ENCODE measurements around the gene VWA5A.
"Not testable (repeated sequence)": the region's sequence is repeated elsewhere in the genome, so short reads cannot be mapped to it uniquely, and the experiment has no call there.

VWA5A gene

DNA sequence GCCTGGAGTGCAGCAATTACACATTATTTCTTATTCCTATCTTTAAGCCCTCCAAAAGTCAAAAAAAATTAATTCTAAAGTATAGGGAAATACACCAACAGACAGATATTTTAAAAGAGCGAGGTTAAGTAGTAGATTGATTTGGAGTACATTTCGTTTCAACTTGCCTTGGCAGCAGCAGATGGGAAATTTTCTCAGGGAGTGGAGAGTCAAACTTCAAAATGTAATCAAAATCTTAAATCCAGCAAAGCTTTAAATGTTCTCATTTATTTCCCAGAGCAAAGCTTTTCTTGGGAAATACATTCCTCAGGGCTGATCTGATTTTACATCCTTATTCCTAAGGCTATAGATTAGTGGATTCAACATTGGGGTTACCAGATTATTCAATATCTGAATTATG, 21.9 kb upstream of the VWA5A start:
- DNase-seq = no peak

DNA sequence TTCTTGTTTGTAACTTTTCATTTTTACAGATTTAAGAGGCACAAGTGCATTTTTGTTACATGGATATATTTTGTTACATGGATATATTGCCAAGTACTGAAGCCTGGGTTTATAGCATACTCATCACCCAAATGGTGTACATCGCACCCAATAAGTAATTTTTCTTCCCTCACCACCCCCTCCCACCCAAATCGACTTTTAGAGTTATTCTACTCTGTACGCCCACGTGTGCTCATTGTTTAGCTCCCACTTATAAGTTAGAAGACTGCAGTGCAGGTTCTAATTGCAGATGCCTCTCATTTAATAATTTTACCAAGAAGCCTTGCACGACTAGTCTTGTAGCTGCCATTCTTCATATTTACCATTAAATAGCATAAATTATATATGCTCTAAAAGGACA, 20.5 kb upstream of the VWA5A start:
- no peak for DNase-seq

DNA sequence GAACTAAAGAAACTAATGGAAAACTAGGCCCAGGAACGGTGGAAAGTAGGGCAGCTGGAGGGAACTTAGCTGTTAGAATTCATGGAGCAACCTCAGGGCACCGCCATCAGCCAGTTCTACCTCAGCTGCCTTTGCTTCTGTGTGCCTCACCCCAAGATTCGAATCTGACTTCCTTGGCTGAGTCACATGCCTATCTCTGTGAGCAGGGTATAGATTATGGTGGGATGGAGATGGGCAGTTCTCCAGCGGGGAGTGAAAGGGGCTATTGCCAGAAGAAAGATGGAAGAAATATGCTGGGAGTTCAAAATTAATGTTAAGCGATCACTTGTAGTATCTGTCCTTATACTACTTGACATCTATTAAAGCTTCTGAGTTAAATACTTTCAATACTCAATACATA, 18.9 kb upstream of the VWA5A start:
- DNase-seq = no peak

DNA sequence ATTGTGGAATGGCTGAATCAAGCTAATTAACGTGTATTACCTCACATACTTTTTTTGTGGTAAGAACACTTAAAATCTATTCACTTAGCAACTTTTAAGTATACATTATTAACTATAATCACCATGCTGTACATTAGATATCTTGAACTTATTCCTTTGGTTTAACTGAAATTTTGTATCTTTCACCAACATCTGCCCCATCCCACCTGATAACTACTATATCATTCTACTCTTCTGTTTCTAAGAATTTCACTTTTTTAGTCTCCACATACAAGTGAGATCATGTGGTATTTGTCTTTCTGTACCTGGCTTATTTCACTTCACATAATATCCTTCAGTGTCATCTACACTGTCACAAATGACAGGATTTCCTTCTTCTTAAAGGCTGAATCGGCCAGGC, 17.1 kb upstream of the VWA5A start:
- DNase-seq = no peak

DNA sequence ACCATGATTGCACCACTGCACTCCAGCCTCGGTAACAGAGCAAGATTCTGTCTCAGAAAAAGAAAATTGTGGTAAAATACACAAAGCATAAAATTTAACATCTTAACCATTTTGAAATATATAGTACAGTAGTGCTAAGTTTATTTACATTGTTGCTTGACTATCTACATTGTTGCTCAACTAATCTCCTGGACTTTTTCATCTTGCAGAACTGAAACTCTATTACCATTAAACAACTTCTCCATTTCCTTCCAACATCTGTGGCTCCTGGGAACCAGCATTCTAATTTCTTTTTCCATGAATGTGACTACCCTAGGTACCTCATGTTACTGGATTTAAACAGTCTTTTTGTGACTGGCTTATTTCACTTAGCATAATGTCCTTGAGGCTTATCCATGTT, 13.5 kb upstream of the VWA5A start:
- no peak for DNase-seq

DNA sequence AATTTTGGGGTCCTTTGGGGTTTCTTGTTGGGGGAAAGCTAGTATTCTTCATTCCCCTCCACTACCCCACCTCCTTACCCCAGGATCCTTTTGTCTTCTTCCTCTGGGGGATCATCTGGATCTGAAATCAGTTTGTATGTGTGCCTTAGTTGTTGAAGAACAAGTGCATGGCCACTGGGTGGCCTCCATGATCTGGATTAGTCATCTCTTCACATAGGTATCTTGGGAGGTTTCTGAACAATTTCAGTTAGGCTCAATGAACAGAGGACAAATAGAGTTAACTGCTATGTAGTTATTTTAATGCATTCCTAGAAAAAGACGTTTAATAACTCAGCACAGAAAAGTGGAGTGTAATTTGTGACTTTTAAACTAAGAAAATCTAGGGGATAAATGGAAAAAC, 7.1 kb upstream of the VWA5A start:
- DNase-seq = peak; percentile 23

DNA sequence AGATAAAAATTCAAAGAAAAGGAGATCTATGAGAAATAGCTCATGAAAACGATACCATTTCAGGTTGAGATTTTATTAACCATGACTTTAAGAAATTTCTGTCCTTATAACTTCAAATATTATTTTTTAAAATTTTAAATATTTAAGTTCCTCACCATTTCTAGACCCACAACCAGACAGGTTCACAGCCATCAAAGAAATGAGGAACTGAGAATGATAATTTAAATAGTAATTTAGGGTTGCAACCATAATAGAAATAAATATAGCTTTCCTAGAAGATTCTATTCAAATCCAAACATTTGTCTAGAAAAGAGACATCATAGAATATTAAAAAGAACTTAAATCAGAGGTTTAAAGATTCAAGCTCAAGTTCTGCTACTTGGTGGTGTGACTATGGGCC, 5.9 kb upstream of the VWA5A start:
- no peak for DNase-seq

DNA sequence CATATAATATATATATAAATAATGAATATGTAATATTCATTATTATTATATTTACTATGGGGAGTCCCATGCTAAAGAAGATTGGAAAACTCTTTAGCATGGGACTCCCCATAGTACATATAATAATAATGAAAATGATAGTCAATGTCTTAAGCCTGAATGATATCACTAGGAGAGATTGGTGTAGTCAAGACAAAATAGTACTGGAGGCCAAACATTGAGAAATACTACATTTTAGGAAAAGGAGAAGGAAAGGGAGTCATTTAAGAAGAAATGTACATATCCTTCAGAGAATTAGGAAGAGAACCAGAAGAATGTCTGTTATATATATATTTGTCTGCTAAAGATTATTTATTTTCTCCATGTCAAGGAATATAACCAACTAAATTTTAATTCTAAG, 5.0 kb upstream of the VWA5A start:
- no peak for DNase-seq

DNA sequence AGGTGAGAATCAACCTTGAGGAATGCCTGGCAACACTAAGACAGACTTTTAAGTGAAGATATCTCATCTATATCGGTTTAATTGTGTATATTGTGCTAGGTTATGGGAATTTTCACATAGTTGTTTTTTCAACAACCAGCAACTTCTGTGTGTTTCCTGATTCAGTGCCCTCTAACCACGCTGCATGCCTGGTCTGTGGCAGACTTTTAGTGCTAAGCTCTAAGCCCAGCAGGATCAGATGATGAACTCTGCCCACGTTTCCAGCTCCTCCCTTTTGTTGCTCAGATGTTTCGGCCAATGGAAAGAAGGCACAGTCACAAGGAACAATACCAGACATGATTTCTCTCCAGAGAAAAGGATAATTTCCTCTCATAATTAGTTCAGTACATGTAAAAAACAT, 1.4 kb upstream of the VWA5A start:
- DNase-seq = no peak

DNA sequence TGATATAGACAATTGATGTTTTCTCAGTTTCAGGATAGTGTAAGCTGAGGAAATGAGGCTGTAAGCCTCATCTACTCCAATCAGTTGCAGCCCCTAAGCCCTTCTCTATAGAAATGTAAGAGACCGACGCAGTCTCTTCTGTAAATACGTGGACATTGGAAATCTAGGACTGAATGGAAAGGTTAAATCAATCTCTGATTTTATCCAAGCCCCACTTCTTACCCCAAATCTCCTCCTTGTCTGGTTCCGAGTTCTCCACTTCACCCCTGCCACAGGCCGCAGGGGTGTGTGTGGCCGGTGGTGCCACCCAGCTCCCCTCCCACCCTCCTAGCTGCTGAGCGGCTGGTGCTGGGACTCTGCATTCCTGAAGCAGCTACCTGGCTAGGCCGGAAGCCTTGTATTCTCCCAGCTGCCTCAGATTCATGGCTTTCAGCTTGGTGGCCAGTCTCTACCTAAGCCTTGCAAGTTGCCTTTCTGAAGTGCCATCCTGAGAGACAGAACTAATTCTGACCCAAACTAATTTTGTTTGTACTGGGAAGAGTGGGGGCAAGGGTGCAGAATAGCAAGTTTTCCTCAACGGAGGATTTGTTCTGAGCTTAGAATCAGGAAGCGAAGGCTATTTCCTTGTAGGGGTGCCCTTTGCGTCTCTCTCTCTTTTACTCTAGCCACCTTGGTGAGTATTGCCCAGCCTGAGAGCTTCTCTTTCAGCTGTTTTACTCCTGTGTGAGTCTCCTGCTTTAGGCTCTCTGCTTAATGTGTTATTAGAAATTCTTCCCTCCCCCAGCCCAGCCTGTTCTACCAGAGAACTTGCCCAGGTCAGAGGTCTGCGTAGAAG, 749 bp downstream of the VWA5A start:
- no peak for DNase-seq

DNA sequence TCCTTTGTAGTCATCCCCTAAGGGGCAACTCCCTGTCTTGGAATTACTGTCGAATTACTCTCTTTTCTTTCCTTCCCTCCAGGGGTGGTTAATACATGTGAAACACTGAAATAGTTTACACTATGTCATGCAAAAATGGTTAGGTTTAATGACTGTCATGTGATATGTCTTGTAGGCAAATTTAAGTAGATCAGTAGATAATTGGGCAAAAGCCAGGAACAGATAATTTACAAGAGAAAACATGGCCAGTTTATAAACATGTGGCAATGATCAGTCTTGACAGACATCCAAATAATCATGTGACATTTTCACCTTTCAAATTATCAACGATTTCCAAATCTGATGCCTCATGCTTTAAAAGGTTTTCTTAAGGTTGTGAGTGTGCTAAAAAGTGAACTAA, 3.9 kb downstream of the VWA5A start:
- no peak for DNase-seq

DNA sequence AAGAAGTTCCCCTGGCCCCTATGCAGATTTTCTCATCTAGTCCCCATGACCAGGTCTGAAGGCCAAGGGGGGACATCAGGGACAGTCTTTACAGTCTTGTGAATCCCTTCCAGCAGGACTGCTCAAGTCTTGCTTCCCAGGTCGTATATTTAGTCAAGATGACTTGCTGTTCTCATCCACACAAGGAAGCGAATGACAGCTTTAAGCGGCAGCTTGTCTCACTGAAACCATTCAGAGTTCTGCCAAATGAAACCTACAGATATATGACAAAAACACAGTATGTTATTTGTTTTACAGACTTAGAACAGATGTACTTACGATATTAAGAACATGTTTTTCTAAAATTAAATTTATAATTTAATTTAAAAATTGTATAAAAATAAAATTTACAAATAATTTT, 5.6 kb downstream of the VWA5A start:
- no peak for DNase-seq

DNA sequence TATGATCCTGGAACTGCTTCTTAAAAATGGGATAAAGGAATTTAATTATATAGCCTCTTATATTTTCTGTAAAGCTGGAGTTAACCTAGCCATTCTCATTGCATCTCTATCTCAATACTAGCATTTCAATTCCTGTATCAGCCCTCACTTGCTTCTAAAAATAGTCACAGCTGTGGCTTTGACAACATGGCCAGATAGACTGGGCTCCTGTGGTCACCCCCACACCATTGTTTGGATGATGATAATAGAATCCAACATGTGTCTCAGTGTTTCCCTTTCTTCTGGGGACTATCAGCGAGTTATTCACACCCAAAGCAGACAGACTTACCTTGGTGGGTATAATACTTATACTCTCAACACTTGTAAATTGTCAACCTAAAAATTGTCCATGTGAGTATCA, 6.9 kb downstream of the VWA5A start:
- no peak for DNase-seq

DNA sequence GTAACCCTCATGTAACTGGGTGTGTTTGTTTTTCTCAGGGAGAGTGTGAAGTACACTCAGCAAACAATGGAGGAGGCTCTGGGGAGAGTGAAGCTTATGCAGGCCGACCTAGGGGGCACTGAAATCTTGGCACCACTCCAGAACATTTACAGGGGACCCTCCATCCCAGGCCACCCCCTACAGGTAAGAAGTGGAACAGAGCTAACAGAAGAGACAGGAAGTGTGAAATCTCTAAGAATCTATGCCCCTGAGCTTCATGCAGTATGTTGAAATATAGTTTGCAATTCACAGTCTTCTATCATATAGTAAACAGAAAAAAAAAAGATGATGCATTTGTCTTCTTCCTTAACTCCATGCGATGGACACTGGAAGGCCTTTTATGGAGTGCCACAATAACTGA, 8.4 kb downstream of the VWA5A start:
- peak; percentile 10 for DNase-seq

DNA sequence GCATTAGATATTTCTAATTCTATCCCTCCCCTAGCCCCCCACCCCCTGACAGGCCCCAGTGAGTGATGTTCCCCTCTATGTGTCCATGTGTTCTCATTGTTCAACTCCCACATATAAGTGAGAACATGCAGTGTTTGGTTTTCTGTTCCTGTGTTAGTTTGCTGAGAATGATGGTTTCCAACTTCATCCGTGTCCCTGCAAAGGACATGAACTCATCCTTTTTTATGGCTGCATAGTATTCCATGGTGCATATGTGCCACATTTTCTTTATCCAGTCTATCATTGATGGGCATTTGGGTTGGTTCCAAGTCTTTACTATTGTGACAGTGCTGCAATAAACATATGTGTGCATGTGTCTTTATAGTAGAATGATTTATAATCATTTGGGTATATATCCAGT, 11.9 kb downstream of the VWA5A start:
- DNase-seq = not testable (repeated sequence)

DNA sequence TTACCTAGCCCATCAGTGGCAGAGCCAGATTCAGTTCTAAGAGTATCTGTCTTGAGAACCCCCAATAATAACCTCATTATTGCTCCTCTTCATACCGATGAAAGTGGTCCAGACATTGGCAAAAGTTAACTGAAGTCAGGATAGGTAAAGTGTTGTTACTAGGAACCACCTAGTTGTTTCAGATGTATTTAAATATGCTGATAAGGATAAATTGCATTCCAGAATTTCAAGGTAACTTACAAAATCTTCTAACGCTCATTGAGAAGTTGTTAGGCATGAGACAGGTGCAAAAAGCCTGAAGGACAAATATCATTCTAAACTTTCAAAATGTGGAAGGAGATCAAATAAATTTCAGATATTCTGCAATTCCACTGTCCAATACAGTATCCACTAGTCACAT, 27.8 kb downstream of the VWA5A start:
- no peak for DNase-seq

DNA sequence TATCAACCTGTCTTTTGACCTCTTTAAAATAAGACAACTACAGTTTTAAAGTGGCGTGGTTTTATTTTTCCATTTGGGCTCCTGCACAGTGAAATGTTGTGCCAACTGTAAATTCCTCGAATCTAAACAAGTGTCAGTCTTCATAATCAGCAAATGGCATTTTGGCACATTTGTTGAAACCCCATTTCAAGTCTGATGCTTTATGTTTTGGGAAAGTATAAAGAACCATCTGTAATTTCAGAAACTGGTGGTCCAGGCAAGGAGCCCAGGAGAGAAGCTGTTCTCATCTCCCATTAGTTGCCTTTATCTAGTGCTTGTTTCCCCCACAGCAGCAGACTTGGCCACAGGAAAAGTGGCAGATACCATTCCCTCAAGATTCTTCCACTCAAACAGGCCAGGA, 32.7 kb downstream of the VWA5A start:
- DNase-seq = no peak

DNA sequence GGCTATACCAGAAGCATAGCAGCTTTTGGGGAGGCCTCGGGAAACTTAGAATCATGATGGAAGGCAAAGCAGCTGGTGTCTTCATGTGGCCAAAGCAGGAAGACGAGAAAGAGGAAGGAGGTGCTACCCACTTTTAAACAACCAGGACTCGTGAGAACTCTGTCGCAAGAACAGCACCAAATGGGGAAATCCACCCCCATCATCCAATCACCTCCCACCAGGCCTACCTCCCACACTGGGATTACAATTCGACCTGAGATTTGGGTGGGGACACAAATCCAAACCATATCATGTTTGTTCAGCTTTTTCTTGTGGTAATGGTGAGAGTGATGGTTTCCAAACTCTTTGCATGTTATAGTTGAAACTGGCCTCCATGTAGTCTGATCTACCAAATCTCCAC, 35.4 kb downstream of the VWA5A start:
- DNase-seq = no peak

DNA sequence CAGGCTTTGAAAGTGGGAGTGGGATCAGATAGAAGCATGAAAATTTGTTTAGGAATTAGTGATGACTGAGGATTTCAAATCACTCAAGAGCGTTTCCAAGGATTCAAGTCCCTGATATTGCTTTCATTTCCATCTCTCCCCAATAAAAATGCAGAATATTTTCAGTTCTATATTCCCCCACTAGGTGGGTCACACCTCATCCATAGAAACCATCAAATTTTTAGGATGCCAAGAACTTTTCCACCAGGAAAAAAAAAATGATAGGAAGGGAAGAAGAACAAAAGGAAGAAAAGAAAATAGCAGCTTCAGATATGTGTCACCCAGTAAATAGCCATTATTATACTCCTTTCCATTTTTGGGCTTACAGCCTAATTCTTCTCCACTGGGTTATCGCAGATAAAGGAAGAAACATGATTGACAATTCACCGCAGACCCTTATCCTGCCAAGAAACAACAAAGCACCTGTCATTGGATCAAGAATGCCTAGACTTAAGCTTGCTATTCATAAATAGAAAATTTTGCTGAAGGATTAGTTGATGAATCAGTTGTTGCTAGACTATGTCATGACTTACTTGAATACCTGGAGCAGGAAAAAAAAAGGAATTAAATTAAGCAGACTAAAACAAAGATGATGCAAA, 37.6 kb downstream of the VWA5A start:
- no peak for DNase-seq

DNA sequence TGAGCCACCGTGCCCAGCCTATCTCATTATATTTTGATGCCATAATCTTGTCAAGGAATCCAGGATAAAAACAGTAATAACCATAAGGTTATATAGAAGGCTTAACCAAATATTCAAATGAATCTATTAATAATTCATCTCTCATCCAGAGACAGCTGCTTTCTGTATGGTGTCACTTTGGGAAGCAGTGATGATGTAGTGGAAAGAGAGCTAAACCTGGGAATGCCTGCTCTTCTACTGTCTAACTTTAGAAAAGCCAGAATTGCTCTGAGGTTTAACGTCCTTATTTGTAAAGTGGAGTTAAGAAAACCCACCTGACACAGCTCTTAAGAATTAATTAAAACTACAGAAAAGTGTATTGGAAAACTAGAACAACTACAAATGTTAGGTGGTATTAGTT, 38.6 kb downstream of the VWA5A start:
- DNase-seq = no peak

DNA sequence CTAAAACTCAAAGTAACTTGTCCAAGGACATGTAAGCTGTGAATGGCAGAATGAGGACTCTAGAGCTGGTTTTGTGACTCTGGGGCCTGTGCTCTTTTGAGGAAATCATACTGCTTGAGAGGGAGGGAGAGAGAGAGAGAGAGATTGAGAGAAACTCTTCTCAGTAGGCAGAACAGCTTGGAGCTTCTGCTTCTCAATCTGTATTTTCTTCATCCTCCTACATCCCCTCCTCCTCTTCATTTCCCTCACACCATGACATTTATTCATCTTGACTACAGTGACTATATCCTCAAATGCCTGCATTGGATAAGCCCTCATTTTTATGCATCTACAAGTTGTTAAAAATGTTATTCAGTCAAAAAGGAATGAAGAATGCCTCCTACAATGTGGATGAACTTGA, 44.2 kb downstream of the VWA5A start:
- DNase-seq = no peak

DNA sequence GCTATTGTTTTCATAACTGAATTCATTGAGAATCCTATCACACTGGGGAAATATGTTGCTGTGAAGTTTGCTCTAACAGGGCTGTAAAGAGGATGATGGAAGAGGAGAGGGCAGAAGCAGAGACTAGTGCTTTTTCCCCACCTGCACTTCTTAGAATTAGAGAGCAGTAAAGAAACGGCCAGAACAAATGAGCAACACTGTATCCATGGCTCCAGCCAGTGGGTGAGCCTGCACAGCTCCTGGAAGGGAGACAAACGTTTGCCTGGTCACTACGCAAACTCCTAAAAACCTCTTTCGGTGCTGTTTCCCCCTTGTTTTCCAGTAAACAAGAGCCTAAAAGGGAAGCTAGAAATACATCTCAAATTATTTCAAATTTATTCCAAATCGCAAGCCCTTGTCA, 45.7 kb downstream of the VWA5A start:
- DNase-seq = no peak

DNA sequence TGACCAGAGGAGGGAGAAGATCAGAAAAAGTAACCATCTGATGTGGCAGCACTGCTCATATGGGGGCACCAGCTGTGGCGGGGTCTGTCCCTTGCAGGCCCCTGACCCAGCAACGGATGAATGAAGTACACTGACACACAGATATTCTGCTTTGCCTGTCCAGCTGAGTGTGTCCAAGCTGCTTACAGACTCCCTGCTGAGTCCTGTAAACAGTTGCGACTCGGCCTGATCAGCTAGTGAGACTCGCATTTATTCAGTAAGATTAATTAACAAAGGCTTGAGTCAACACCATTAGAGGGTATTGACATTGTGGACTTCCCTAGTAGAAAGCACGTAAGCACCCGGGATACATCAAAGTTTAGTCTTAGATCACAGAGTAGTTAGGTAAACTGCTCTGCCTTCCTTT, 52.6 kb downstream of the VWA5A start:
- no peak for DNase-seq

DNA sequence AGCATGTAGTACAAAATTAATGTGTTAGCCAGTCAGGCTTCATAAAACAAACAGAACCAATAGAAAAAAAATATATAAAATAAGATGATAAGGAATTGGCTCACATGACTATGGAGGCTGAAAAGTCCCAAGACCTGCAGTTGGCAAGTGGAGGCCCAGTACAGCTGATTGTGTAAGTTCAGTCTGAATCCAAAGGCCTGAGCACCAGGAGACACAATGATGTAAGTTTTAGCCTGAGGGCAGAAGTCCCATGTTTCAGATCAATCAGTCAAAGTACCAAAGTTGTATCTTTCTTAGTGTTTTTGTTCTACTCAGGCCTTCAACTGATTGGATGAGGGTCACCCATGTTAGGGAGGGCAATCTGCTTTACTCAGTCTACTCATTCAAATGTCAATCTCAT, 53.5 kb downstream of the VWA5A start:
- no peak for DNase-seq

DNA sequence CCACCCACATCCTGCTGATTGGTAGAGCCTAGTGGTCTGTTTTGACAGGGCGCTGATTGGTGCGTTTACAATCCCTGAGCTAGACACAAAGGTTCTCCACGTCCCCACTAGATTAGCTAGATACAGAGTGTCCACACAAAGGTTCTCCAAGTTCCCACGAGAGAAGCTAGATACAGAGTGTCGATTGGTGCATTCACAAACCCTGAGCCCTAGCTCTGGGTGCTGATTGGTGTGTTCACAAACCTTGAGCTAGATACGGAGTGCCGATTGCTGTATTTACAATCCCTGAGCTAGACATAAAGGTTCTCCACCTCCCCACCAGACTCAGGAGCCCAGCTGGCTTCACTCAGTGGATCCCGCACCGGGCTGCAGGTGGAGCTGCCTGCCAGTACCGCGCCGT, 55.1 kb downstream of the VWA5A start:
- DNase-seq = not testable (repeated sequence)

Data from NCI-H1105 treated with DMSO at 0.1 percent for 48 hours (cell line).